Loucy (cell line): ENCODE data around the gene MTFR1L.

Experiments
- H2AFZ ChIP-seq: fragments of 200-600 bp; sonication (generic); 2 replicates; pipeline ENCODE4 v1.6.0; 2016; ENCODE audit warnings: antibody characterized with exemption, mild to moderate bottlenecking, low read length, moderate library complexity
- H3F3A ChIP-seq: fragments of 200-600 bp; 2 replicates; pipeline ENCODE4 v1.6.0; 2016; ENCODE audit warnings: antibody characterized with exemption, low read depth, mild to moderate bottlenecking
- H3K27me3 ChIP-seq: fragments of 200-600 bp; sonication (generic); 2 replicates; pipeline ENCODE4 v1.6.1; 2014; ENCODE audit warnings: low read length, mild to moderate bottlenecking; ENCODE audit not compliant: insufficient read depth, poor library complexity, severe bottlenecking
- H3K36me3 ChIP-seq: fragments of 200-600 bp; sonication (generic); 2 replicates; pipeline ENCODE4 v1.6.1; 2016; ENCODE audit warnings: low read length; ENCODE audit not compliant: insufficient read depth
- H3K4me1 ChIP-seq: fragments of 200-600 bp; sonication (generic); 2 replicates; pipeline ENCODE4 v1.5.1; 2014; ENCODE audit warnings: low read length, mild to moderate bottlenecking; ENCODE audit not compliant: insufficient read depth, poor library complexity, severe bottlenecking
- H3K4me2 ChIP-seq: fragments of 200-600 bp; sonication (generic); 2 replicates; pipeline ENCODE4 v1.6.0; 2014; ENCODE audit warnings: antibody characterized with exemption, low read length, low read depth, mild to moderate bottlenecking; ENCODE audit not compliant: poor library complexity, severe bottlenecking
- H3K4me3 ChIP-seq: fragments of 200-600 bp; sonication (generic); 2 replicates; pipeline ENCODE4 v1.5.1; 2014; ENCODE audit warnings: low read length, mild to moderate bottlenecking, mixed read lengths; ENCODE audit not compliant: poor library complexity, severe bottlenecking
- H3K79me2 ChIP-seq: fragments of 200-600 bp; sonication (generic); 2 replicates; pipeline ENCODE4 v1.6.1; 2014; ENCODE audit warnings: low read length; ENCODE audit not compliant: insufficient read depth
- H3K9ac ChIP-seq: fragments of 200-600 bp; sonication (generic); 2 replicates; pipeline ENCODE4 v1.6.0; 2014; ENCODE audit warnings: mild to moderate bottlenecking, low read depth, low read length, moderate library complexity; ENCODE audit not compliant: poor library complexity, severe bottlenecking
- H3K9me2 ChIP-seq: fragments of 200-600 bp; sonication (generic); replicated peaks from 2 replicates; pipeline ENCODE4 v1.6.1; 2016; ENCODE audit warnings: low read depth, low read length, mixed read lengths
- H3K9me3 ChIP-seq: fragments of 200-600 bp; sonication (generic); 2 replicates; pipeline ENCODE4 v1.6.1; 2014; ENCODE audit warnings: mild to moderate bottlenecking, antibody characterized with exemption, low read length, low read depth; ENCODE audit not compliant: insufficient read depth
- H4K20me1 ChIP-seq: fragments of 200-600 bp; sonication (generic); 2 replicates; pipeline ENCODE4 v1.6.0; 2014; ENCODE audit warnings: antibody characterized with exemption, low read length, mild to moderate bottlenecking; ENCODE audit not compliant: insufficient read depth, poor library complexity, severe bottlenecking
- EZH2phosphoT487 ChIP-seq: fragments of 200-600 bp; IDR thresholded peaks from 2 replicates; pipeline ENCODE4 v1.6.1; 2018; ENCODE audit warnings: antibody characterized with exemption, mild to moderate bottlenecking, moderate library complexity, borderline replicate concordance
- TF ChIP-seq, protein P1 (sequence below): fragments of 200-600 bp; sonication (generic); conservative IDR thresholded peaks from 2 replicates; pipeline ENCODE4 v1.5.1; 2014; ENCODE audit warnings: mild to moderate bottlenecking, antibody characterized with exemption, low read length

Gene MTFR1L

DNA sequence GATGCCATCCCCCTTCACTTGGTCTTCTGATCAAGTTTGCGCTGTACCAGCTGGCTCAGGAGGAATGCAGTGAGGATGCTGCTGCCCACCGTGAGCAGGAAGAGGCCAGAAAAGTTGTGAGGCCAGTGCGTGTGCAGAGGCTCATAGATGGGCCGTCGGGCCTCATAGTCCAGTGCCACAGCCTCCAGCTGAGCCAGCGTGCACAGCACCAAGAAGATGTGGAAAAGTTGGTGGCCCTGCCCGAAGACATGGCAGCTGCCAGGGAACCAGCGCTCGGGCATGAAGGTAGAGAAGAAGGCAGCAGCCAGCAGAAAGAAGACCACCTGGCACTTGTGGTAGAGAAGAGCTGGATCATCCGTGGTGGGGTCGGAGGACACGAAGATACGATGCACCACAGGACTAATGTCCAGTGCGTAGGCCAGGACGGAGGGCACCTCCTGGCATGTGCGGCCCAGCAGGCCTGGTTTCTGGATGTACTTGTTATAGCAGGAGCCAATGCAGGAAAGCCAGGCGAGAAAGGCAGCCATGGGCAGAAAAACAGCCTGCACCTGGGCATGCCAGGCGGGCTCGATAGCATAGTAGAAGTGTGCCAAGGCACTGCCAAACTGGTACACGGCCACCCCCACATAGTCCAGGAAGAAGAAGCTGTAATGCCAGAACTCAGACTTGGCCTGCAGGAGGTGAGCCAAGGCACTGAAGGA lies 43.2 kb downstream of the MTFR1L start:
- Histone ChIP-seq H3K9me3 (no peaks in the 10 kb centered on the region), H3K9ac (no peak overlapping the region), H3K4me3 (no peak overlapping the region), H2AFZ (no peak overlapping the region), H4K20me1 (no peaks in the 10 kb centered on the region), H3F3A (no peaks in the 10 kb centered on the region), H3K4me1 (peaks cover 13% of the 10 kb centered on the region), H3K36me3 (no peaks in the 10 kb centered on the region), H3K27me3 (no peaks in the 10 kb centered on the region), H3K4me2 (no peak overlapping the region), H3K79me2 (peaks cover 20% of the 10 kb centered on the region), H3K9me2 (no peaks in the 10 kb centered on the region)
- no peak for TF ChIP-seq EZH2phosphoT487
- TF ChIP-seq, protein P1, sequence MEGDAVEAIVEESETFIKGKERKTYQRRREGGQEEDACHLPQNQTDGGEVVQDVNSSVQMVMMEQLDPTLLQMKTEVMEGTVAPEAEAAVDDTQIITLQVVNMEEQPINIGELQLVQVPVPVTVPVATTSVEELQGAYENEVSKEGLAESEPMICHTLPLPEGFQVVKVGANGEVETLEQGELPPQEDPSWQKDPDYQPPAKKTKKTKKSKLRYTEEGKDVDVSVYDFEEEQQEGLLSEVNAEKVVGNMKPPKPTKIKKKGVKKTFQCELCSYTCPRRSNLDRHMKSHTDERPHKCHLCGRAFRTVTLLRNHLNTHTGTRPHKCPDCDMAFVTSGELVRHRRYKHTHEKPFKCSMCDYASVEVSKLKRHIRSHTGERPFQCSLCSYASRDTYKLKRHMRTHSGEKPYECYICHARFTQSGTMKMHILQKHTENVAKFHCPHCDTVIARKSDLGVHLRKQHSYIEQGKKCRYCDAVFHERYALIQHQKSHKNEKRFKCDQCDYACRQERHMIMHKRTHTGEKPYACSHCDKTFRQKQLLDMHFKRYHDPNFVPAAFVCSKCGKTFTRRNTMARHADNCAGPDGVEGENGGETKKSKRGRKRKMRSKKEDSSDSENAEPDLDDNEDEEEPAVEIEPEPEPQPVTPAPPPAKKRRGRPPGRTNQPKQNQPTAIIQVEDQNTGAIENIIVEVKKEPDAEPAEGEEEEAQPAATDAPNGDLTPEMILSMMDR: no peak

DNA sequence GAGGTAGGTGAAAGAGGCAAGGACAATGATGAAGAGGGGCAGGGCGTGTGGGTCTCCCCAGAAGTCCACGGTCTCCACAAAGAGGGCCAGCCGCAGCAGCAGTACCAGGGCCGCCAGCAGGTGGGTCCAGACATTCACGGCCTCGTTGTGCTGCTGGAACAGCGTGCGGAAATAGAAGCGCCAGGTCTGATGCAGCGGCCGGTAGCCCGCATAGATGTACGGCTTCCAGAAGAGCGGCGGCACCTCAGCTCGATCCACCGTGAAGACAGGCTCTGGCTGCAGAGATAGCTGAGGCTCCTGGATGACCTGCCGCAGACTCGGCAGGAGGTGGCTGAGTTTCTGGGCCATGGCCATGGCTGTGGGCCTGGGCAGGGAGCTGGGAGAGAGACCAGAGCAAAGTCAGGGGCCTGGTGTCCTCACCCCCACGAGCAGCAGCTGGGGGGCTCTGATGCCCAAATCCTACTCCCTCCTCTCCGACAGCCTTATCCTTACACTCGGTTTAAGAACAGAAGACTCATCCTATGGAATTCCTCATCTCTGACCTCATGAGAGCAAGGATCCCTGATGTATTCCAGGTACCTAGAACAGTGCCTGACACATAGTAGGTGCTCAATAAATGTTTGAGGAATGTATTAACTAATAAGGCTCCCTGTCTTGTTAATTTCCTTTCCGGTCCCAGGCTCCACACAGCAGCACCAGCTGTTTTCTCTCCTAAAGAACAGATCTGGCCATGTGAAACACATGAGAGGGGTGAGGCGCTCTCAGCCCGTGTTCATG lies 43.9 kb downstream of the MTFR1L start:
- Histone ChIP-seq H3K79me2 (peaks cover 14% of the 10 kb centered on the region), H3K9me2 (no peaks in the 10 kb centered on the region), H3K4me1 (peaks cover 8% of the 10 kb centered on the region), H3K9ac (no peak overlapping the region), H2AFZ (no peak overlapping the region), H4K20me1 (no peaks in the 10 kb centered on the region), H3F3A (no peaks in the 10 kb centered on the region), H3K36me3 (no peaks in the 10 kb centered on the region), H3K4me3 (no peak overlapping the region), H3K9me3 (no peaks in the 10 kb centered on the region), H3K4me2 (no peak overlapping the region), H3K27me3 (no peaks in the 10 kb centered on the region)
- TF ChIP-seq EZH2phosphoT487: no peak
- TF ChIP-seq, protein P1: no peak

DNA sequence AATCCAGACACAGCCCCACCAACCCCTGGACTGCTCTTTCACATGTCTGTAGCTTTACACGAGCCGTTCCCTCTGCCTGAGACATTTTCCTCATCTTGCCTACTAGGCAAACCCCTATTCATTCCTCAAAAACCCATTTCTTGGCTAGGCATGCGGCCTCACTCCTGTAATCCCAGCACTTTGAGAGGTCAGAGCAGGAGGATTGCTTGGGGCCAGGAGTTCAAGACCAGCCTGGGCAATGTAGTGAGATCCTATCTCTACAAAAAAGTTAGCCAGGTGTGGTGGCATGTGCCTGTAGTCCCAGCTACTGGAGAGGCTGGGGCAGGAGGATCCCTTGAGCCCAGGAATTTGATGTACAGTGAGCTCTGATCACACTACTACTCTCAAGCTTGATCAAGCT lies 44.7 kb downstream of the MTFR1L start:
- Histone ChIP-seq H3K9me2 (no peaks in the 10 kb centered on the region), H2AFZ (no peak overlapping the region), H3K4me2 (no peak overlapping the region)

More for the DNA sequence above, 44.7 kb downstream of the MTFR1L start:
- Histone ChIP-seq H3K9me3 (no peaks in the 10 kb centered on the region), H3K9ac (no peak overlapping the region), H3K79me2 (peaks cover 7% of the 10 kb centered on the region), H3F3A (no peaks in the 10 kb centered on the region), H3K36me3 (no peaks in the 10 kb centered on the region), H3K4me3 (no peak overlapping the region), H3K27me3 (no peaks in the 10 kb centered on the region), H3K4me1 (peaks cover 6% of the 10 kb centered on the region), H4K20me1 (no peaks in the 10 kb centered on the region)
- TF ChIP-seq, protein P1: no peak
- TF ChIP-seq EZH2phosphoT487: no peak
